AG08396 (cell line): ENCODE measurements around the gene SMARCA2.
A peak's percentile ranks its signal among the peaks of the same experiment; 100 is the strongest.
"Not testable (repeated sequence)": the region's sequence is repeated elsewhere in the genome, so short reads cannot be mapped to it uniquely, and the experiment has no call there.

ENCODE experiments used
- DNase-seq: peaks from one replicate; pipeline ENCODE4 v3.0.0; 2012; ENCODE audit warnings: low spot score, mixed read lengths

SMARCA2 gene

DNA sequence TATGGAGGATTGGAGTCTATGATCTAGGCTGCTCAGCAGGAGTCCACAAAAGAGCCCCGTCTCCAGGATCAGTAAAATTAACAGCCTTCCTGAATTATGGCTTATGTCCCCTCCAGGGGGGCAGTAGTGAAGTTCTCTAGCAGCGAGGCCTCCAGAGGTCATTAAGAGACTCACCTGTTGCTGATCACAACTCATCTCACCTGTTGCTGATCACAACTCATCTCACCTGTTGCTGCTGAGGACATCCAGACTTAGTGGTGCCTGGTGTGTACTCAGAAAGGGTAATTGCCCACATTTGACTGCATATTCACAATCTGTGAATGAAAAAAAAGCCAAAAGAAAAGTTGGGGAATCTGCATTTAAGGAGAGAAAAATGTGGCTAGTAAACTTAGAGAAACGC is 129.5 kb downstream of the SMARCA2 start:
- no peak for DNase-seq

DNA sequence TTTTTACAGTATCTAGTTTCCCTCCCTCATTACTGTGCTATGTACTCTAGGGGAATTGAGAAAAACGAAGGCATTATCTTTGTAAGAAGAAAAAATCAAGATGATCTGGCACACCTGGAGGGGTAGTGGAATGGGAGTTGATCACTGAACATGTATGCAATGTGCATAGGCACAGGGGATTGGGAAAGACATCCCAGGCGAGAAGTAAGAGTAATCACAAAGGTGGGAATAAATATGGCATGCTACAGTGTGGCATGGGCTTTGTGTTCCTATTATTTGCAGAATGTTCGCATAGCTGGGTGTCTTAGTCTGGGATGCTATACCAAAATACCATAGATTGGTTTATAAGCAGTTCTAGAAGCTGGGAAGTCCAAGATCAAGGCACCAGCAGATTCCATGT is 130.6 kb downstream of the SMARCA2 start:
- no peak for DNase-seq

DNA sequence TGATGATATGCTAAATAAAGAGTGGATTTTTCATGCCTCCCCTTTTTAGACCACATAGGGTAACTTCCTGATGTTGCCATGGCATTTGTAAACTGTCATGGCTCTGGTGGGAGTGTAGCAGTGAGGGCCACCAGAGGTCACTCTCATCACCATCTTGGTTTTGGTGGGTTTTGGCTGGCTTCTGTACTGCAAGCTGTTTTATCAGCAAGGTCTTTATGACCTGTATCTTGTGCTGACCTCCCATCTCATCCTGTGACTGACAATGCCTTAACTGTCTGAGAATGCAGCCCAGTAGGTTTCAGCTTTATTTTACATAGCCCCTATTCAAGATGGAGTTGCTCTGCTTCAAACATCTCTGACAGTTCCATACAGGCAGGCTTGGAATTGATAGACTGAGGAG is 131.6 kb downstream of the SMARCA2 start:
- not testable (repeated sequence) for DNase-seq

DNA sequence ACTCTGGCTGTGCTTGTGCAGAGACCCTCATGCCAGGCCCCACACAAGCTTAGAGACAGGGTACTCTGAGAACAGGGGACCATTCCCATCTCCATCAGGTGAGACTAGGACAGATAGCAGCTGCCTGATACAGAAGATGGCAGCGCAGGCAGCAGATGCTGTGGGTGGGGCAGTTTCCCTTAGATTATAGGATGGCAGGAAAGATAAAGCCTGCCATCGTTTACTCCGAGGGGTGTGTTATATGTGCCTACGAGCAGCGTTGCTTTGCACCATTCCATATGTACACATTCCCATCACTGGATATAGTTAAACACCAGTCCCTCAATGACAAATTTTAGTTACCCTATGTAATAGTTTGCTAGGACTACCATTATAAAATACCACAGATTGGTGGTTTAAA is 135.2 kb downstream of the SMARCA2 start:
- no peak for DNase-seq

DNA sequence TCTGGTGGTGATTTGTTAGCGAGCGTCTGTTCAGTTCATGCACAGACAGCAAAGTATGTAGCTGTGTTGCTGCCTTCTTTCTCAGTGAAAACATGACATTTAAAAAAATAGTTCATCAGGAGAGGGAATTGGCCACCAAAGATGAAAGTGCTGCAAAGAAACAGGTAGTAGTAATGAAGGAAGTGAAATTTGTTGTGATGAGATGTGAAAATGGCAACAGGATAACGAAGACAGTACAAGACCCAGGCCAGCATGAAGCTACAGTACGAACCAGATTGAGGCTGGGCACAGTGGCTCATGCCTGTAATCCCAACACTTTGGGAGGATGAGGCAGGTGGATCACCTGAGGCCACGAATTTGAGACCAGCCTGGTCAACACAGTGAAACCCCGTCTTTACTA is 136.0 kb downstream of the SMARCA2 start:
- DNase-seq, result no peak

DNA sequence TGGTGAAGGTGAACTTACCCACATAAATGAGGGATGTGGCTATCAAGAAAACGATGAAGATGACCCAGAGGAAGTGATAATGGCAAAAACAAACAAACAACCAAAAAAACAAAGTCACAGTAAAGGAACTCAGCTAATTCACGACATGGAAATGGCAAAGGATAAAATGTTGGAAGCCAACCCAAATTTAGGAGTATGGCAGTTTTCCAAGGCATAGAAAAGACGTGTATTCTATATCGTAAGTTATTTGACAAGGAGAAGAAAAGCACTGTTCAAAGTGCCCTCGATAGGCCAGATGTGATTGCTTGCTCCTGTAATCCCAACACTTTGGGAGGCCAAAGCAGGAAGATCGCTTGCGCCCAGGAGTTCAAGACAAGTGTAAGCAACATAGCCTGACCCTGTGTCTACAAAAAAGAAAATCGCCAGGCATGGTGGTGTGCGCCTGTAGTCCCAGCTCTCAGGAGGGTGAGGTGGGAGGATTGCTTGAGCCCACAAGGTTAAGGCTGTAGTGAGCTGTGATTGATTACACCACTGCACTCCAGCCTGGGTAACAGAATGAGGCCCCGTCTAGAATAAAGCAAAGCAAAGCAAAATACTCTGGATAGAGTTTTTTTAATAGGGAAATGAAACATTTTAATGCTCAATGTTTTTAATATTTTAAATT is 138.0 kb downstream of the SMARCA2 start:
- no peak for DNase-seq

DNA sequence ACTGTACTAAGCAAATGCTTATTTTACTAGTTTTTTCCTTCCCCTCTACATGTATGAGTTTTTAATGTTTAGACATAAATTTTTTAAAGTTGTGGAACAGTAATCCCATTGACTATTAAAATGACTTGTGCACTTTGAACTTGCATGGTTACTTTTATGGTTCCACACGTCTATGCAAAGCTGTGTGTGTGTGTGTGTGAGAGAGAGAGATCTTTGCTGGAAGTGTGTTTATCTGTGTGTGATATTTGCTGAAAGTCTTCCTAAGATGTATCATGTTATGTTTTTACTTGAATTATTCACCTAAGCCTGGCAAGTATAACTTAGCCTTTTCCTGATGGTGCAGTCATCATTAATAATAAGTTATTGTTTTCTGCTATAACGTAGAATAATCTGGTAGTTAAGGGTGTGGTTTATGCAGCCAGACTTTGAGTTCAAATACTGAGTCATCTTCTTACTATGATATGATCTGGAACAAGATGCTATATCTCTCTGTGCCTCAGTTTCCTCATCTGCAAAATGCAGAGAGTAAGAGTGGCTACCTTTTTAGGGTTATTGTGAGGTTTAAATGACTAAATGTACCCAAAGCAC is 138.6 kb downstream of the SMARCA2 start:
- no peak for DNase-seq

DNA sequence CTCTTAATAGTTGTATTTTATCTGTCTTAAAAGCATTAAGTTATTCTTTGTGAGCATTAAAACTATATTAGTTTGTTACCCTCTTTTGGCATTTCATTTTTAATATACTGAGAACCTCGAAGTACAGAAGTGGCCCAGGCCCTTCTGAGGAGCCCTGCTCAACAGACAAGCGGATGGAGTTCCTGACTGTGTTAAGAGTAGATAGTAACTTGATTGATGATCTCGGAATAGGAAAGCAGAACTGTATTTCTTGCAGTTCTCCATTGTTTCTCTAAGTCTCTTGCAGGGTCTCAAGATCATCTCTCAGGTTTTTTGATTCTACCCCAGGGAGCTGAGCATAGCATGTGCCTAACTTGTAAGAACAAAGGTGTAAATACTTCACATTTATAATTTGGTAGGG is 139.6 kb downstream of the SMARCA2 start:
- DNase-seq, result no peak

DNA sequence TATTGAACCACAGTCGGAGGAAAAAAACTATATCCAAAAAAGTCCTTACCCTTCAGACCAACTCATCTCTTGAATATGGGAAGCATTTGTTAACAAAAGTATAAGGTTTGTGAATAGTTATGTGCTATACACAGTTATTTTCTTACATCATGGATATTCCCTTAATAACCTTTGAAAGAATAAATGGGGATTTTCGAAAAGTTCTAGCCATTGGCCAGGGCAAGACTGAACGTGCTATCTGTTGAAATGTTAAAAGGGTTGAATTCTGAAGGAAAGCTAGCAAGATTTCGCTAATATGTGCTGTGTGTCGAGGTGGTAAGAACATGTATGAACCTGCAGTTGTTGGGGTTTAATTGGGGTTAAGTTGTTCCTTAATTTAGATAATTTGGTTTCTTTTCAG is 140.8 kb downstream of the SMARCA2 start:
- DNase-seq, result no peak

DNA sequence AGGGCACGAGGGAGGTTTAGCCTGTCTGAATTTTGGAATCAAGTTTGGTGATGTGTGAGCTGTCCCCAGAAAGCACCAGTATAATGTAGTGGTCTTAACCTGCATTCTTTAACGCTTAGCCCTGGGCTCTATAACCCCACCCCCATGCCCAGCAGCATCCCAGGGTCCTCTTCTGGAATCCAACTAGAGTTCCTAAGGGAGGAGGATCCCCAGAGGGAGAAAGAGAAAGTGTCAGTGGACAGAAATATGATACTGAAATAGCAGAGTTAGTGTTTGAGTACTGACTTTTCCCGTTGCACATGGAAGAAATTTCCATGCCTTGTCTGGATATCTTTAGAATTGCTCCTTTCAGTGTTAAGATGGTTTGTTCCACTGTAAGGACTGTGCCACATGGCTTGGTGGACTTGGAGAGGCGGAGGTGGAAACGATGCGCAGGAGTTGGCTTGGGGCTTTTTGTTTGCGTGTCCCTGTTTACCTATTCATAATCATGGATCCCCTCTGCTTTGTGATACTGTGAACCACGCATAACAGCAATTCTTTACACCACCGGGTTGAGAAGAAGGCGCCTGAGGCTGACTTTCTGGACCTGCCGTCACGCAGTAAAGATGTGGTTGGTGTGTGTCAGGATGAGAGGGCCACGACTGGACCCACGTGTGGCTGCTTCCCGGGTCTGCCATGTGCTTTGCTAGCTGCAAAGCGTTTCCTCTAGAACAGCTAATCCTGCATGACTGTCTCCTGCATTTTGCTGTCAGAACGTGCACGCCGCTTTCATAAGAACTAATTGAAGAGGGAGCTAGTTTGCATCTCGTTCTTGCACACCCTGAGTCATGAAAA is 142.3 kb downstream of the SMARCA2 start:
- peak; percentile 66 for DNase-seq

DNA sequence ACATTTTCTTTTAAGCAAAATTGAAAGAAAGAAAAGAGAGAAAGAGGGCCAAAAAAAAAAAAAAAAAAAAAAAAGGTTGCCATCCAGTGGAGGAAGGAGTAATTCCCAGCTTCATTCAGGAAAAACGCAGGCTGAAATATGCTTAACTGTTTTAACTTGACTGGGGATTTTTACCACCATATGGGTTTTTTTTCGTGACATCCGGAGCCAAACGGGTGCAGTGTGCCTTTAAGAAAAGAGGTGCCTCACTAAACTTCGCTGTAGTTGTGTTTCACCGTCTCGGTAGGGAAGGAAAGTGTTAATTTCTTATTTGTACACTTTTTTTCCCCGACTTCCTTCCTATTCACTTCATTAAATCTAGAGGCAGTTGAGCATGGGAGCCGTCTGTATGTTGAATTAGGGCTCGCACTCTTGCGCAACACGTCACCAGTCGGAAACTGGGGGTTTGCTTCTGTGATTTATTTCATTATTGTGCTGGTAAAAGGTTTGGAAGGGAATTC is 143.0 kb downstream of the SMARCA2 start:
- peak; percentile 33 for DNase-seq

DNA sequence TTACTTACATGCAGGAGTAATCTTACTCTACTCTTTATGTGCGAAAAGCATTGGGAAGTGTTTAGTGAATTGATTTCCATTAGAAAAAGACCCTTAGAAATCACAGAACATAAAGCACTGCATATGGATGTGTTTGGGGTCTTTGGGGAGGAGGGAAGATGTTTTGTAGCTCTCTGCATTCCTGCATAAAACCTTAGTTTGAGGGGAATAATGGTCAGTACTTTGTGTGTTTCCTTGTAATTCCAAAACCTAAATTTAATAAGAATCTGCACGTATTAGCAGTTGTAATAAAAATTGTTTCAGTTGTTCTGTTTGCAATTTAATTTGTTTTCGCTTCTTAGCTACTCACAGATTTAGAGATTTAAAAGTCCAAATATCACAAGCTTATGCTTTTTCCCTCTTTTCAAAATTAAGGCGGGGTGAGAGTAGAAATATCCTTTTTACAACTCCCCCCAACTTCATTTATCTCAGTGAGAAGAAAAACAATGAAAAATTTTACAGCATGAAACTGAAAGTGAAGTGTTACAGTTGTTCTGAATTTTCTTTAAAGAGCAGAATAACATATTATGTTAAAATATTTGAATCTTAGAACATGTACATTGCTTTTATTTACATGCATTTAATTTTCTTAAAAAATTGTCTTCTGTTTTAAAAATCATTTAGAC is 143.8 kb downstream of the SMARCA2 start:
- DNase-seq, result no peak

DNA sequence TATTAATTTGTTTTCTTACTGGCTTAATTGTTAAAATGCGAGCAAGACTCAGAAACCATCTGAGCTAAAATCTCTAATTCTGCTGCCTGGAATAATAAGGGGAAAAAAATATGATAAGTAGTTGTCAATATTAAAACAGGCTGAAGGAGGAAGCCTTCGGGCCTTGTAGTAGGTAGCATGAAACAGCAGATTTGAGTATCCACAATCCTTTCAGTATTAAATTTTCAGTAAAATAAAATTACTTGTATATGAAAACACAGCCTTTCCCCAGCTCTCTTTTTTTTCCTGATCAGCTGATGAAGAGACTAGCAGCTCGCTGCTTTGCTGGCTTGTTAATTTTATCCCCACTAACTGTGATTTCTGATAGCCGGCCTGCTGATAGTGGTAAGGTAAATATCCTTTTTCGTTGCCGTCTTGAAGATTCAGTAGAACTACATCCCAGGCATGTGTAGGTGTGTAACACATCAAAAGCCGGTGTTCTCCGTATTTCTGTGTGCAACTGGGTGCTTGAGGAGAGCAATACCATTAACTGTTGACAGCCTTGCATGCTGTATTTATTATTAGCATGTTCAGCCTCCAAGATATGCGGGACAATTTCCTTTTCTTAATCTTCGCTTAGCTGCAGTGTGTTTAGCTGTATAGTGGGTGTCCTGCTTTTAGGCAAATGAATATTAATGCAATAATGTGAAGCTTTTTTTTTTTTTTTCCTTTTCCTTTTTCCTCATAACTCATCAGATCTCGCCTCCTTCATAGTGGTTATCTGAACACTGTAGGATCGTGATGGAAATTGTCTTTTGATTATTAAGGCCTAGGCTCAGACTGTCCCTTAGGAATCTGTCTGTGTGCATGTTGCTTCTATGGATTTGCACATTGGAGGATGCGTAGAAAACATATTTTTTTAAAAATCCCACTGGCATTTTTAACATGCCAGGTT is 144.6 kb downstream of the SMARCA2 start:
- DNase-seq, result no peak

DNA sequence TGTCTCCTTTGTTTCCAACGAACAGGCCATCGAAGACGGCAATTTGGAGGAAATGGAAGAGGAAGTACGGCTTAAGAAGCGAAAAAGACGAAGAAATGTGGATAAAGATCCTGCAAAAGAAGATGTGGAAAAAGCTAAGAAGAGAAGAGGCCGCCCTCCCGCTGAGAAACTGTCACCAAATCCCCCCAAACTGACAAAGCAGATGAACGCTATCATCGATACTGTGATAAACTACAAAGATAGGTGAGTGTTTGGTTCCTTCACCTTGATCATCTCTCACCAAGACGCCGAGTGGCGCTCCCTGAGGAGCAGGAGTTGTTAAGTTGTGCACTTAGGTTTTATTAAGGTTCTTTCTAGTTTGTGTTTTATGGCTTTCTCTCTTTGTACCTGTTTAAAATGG is 146.5 kb downstream of the SMARCA2 start:
- no peak for DNase-seq

DNA sequence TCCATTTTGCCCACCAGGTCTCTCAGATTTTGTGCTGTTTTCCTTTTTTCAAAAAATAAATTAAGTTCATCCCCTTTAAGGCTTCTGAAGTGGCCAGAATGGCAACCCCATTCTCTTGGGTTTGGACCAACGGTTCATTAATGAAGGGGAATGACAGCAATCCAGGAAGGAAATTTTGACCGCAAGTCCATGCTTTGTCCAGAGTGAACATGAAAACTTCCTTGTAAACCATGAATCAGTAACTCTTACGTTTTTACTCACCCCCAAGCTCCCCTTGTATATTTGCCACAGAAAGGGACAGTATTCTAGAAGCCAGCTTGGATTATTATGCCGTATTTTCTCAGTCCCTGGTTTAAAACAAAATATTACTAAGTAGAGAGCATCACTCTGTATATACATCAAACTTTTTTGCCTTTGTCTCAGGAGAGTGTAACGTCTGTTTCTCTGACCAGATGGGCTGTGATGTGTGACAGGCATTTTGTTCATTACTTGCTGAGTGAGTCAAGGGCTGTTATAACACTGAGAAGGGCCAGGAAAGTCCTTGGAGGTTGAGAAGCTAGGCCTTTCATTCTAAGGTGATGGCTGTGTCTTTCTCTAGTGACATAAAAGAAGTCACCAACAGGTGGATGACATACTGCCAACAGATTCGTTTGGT is 148.2 kb downstream of the SMARCA2 start:
- DNase-seq, result no peak

DNA sequence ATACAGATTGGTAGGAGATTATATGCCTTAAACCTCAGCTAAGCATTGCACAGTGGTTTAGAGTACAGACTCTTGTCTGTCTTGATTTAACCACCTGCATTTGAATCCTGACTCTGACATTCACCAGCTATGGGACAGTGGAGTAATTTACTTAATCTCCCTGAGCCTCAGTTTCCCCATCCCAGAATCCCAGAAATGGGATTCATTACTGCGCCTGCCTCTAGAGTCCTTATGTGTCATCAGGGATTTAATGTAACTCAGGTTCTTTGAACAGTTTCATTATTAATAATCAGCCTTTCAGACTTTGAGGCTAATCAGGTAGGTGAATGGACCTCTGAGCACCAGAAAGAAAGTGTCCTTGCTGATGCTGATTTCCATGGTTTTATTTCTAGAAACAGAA is 149.1 kb downstream of the SMARCA2 start:
- DNase-seq, result no peak

DNA sequence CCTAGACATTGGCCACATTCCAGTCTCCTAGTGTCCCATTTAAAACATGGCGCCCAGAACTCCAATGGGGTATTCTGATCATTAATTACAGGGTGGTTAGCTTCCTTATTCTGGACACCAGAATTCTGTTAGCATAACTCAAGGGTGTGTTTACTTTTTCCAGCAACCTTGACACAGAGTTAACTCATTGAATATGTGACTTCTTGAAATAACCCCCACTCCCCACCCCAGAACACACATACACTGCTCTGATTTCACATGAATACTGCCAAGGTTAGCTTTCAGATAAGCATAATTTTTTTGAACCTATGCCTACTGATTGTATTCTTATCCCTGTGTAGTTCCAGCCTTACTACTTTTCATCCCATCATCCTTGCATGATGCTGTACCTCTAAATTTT is 151.1 kb downstream of the SMARCA2 start:
- no peak for DNase-seq

DNA sequence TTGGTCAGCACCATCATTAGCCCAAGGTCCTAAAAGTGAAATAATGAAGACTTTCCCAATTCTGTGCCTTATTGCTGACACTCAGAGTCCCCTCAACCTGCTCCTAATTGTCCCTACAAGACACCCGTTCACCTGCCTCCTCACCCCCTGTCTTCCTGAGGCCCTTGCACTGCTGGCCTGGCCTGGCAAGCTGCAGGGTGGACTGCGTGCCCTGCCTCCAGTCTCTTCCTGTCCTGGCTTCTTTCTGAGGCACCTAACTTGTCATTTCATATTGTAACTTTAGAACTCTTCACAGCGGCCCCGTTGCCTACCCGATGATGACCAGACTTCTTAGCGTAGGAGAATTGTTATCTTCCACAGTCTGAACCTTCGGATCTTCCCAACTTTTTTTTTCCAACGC is 153.9 kb downstream of the SMARCA2 start:
- no peak for DNase-seq

DNA sequence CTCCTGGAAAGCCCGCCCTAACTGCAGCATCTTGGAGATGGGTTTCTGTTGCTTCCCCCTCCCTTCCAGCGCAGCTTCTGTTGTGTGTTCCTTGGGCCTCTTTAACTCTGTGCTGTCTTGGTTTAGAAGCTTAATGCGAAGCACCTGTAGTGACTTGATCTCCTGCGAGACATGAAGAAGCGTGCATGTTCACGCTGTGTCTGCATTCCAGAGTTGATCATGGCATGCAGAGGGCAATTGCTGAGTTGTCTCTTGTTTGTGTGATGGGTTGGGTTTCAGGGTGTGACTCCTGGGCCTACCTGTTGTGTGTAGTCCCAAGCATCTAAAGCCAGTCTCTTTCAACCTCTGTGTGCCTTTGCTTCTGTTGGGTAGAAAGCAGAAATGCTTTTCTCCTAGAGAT is 155.6 kb downstream of the SMARCA2 start:
- DNase-seq, result no peak

DNA sequence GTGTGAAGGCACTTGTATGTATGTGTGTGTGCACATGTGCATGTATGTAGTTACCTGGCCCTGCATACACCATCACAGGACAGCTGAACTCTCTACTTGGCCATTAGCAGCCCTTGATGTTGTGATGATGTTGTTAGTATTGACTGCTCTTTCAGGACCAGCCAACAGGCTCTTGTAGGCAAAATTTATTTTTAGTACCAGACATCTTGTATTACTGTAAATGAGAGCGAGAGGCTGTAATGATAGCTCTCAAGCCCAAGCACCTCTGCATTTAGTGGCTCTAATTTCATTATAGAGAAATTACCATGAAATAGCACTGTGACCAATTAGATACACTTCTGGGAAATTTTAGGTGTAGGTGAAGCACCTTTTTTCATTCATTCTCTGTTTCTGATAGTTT is 158.0 kb downstream of the SMARCA2 start:
- no peak for DNase-seq

DNA sequence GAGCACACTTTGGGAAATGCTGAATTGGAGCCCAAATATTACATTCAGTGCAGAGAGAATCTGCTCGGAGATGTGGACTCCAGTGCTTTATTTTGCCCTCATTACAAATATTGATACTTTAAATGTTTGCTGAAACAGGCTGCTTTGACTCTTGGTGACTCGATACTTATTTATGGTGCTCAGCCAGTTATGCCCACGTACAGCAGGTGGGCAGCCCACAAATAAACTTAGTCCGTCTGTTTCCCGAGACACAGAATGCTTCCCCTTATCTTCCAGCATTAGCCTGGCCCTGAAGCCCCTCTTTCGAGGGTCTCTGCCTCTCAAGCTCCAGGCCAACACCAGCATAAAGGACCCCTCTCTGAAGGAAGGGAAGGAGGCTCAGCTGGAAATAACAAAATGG is 158.7 kb downstream of the SMARCA2 start:
- no peak for DNase-seq
